A549 (cell line): ENCODE data around the gene RWDD1. TPM values are rescaled to one million over a fixed set of nuclear protein-coding genes. Genes with fewer than 3 reads are reported as not detected.

Experiments used
- ATAC-seq, 2 experiments: fragments of 200-7000 bp in 1 of 2; fragments of >200 bp in 1 of 2; cut with Nextera tagmentation in 1 of 2; cut with Tn5 transposase in 1 of 2; 3 replicates each; pipeline versions ENCODE4 v1.8.0 to v1.9.1; 2018 to 2020; ENCODE audit warnings: mild to moderate bottlenecking in 1 of 2, moderate library complexity in 1 of 2
- CTCF ChIA-PET: fragments of 300-600 bp; sonication (Branson Sonifier 250); formaldehyde crosslinking; extraction: SDS; loops from one replicate; lab custom pipeline; 2021; ENCODE audit warnings: antibody characterized with exemption, inconsistent platforms; lab: Yijun Ruan, JAX
- POLR2A ChIA-PET: fragments of 350-600 bp; formaldehyde crosslinking; extraction: SDS; loops from one replicate; lab custom pipeline; 2021; ENCODE audit warnings: antibody characterized with exemption, inconsistent platforms; lab: Yijun Ruan, JAX
- DNase-seq, 2 experiments: peaks; one replicate each; pipeline versions ENCODE4 v3.0.0 to v3.0.0-alpha.2; 2011 to 2016; ENCODE audit warnings: low read depth in 1 of 2, low spot score in 1 of 2
- FAIRE-seq: peaks from 2 replicates; lab custom pipeline; 2011; peaks lifted over from hg19 to GRCh38; lab: Jason Lieb, UNC
- H3K27ac ChIP-seq, 2 experiments: fragments of >200 bp; sonication (Bioruptor Twin); formaldehyde crosslinking; 3 replicates each; pipeline ENCODE4 v1.5.1; 2016 to 2017
- H3K4me1 ChIP-seq: fragments of >200 bp; sonication (Bioruptor Twin); formaldehyde crosslinking; 3 replicates; pipeline ENCODE4 v1.6.1; 2016
- H3K4me2 ChIP-seq: fragments of >200 bp; sonication (Bioruptor Twin); formaldehyde crosslinking; 3 replicates; pipeline ENCODE4 v1.6.1; 2016
- H3K4me3 ChIP-seq: fragments of >200 bp; sonication (Bioruptor Twin); formaldehyde crosslinking; 3 replicates; pipeline ENCODE4 v1.5.1; 2016
- H3K9me3 ChIP-seq: fragments of >200 bp; sonication (Bioruptor Twin); formaldehyde crosslinking; 3 replicates; pipeline ENCODE4 v1.6.1; 2016
- BHLHE40 ChIP-seq: IDR thresholded peaks from 2 replicates; pipeline ENCODE4 v1.6.1; 2012; ENCODE audit warnings: low read depth, low read length, inconsistent platforms
- CBX2 ChIP-seq: fragments of 200-600 bp; sonication (generic); IDR thresholded peaks from 2 replicates; pipeline ENCODE4 v1.6.1; 2016; ENCODE audit warnings: low read depth, mild to moderate bottlenecking, borderline replicate concordance
- CBX8 ChIP-seq: fragments of 200-600 bp; sonication (generic); IDR thresholded peaks from 2 replicates; pipeline ENCODE4 v1.6.1; 2016
- CHD2 ChIP-seq: fragments of 150-350 bp; IDR thresholded peaks from 2 replicates; pipeline ENCODE4 v1.6.1; 2014; ENCODE audit warnings: low read length; ENCODE audit not compliant: partially characterized antibody
- EHMT2 ChIP-seq: fragments of 200-600 bp; sonication (generic); IDR thresholded peaks from 2 replicates; pipeline ENCODE4 v1.6.1; 2016; ENCODE audit warnings: antibody characterized with exemption, low read depth, mild to moderate bottlenecking, moderate library complexity
- ESRRA ChIP-seq: fragments of 150-350 bp; IDR thresholded peaks from 2 replicates; pipeline ENCODE4 v1.6.1; 2014; ENCODE audit warnings: mild to moderate bottlenecking, low read length, borderline replicate concordance
- HES2 ChIP-seq: fragments of >200 bp; sonication (Bioruptor Twin); formaldehyde crosslinking; IDR thresholded peaks from 2 replicates; pipeline ENCODE4 v1.6.1; 2016
- HMGXB4 ChIP-seq: fragments of 250-450 bp; sonication (Bioruptor Pico); IDR thresholded peaks from 2 replicates; pipeline ENCODE4 v1.5.0; 2021; ENCODE audit warnings: mild to moderate bottlenecking, moderate library complexity, borderline replicate concordance
- JUN ChIP-seq, 2 experiments: fragments of >200 bp; sonication (Bioruptor Twin); formaldehyde crosslinking; IDR thresholded peaks; 2 replicates in 1 of 2; 3 replicates in 1 of 2; pipeline ENCODE4 v1.6.1; 2016 to 2017
- MAFK ChIP-seq: fragments of 450-650 bp; IDR thresholded peaks from 2 replicates; pipeline ENCODE4 v1.6.1; 2014; ENCODE audit not compliant: partially characterized antibody
- MAZ ChIP-seq: fragments of 150-350 bp; IDR thresholded peaks from 2 replicates; pipeline ENCODE4 v1.6.1; 2014; ENCODE audit warnings: antibody characterized with exemption, low read depth, low read length, borderline replicate concordance
- NPAS2 ChIP-seq: fragments of 250-450 bp; sonication (Bioruptor Pico); IDR thresholded peaks from 2 replicates; pipeline ENCODE4 v1.8.0; 2022; ENCODE audit warnings: mild to moderate bottlenecking, moderate library complexity, borderline replicate concordance
- PBX3 ChIP-seq: IDR thresholded peaks from 2 replicates; pipeline ENCODE4 v1.6.1; 2012
- PHF8 ChIP-seq: fragments of 200-600 bp; sonication (generic); IDR thresholded peaks from 2 replicates; pipeline ENCODE4 v1.6.1; 2016; ENCODE audit warnings: low read depth, mild to moderate bottlenecking, antibody characterized with exemption, moderate library complexity, borderline replicate concordance
- POLR2A ChIP-seq: IDR thresholded peaks from 2 replicates; pipeline ENCODE4 v1.6.1; 2012; ENCODE audit warnings: mild to moderate bottlenecking, low read length
- POLR2AphosphoS2 ChIP-seq: conservative IDR thresholded peaks from 2 replicates; pipeline ENCODE4 v1.6.1; 2012; ENCODE audit warnings: low read length, improper control_type of control experiment, inconsistent platforms
- RAD21 ChIP-seq, 2 experiments: fragments of >200 bp in 1 of 2; sonication (Bioruptor Twin) in 1 of 2; formaldehyde crosslinking in 1 of 2; IDR thresholded peaks in 1 of 2; conservative IDR thresholded peaks in 1 of 2; 2 replicates in 1 of 2; 3 replicates in 1 of 2; pipeline ENCODE4 v1.6.1; 2012 to 2018; ENCODE audit warnings: inconsistent platforms in 1 of 2
- RFX5 ChIP-seq: fragments of 450-650 bp; IDR thresholded peaks from 2 replicates; pipeline ENCODE4 v1.7.1; 2014; ENCODE audit warnings: antibody characterized with exemption, mild to moderate bottlenecking, moderate library complexity
- SREBF2 ChIP-seq: fragments of 450-650 bp; IDR thresholded peaks from 2 replicates; pipeline ENCODE4 v1.6.1; 2014; ENCODE audit warnings: mild to moderate bottlenecking, moderate library complexity
- TFCP2L1 ChIP-seq: fragments of 250-450 bp; sonication (Bioruptor Pico); IDR thresholded peaks from 2 replicates; pipeline ENCODE4 v1.5.0; 2021; ENCODE audit warnings: mild to moderate bottlenecking
- TP53 ChIP-seq: fragments of 250-450 bp; sonication (Bioruptor Pico); IDR thresholded peaks from 2 replicates; pipeline ENCODE4 v1.5.0; 2021; ENCODE audit warnings: mild to moderate bottlenecking, moderate library complexity
- WGBS: methylation state at CpG from one replicate; pipeline ENCODE4 v1.1.6; 2017; ENCODE audit errors: missing lambda C conversion rate; 5-methylcytosine and 5-hydroxymethylcytosine counted together
- polyA plus RNA-seq, 4 experiments: library from polyadenylated mRNA; depleted of rRNA in 3 of 4; stranded (reverse); fragments of >200 nt; fragmentation: RNase III in 1 of 4; extraction: RNeasy Plus Mini Kit Qiagen cat#74134 plus additional on column Dnase treatment in 1 of 4; gene quantifications; 2 replicates in 3 of 4; 3 replicates in 1 of 4; pipeline ENCODE4 v1.2.3, GENCODE V29; 2011 to 2017
- TF ChIP-seq, protein P1 (sequence below): fragments of 450-650 bp; IDR thresholded peaks from 2 replicates; pipeline ENCODE4 v1.6.1; 2014; ENCODE audit warnings: antibody characterized with exemption
- TF ChIP-seq, protein P2 (sequence below): IDR thresholded peaks from 2 replicates; pipeline ENCODE4 v1.6.1; 2012
- TF ChIP-seq, protein P3 (sequence below): fragments of >200 bp; sonication (Bioruptor Twin); formaldehyde crosslinking; IDR thresholded peaks from 3 replicates; pipeline ENCODE4 v1.6.1; 2016

Gene RWDD1
- polyA plus RNA-seq, 2 of the 4 experiments (the other 2 are of a cell fraction) = 32.5 to 47.7 TPM

DNA sequence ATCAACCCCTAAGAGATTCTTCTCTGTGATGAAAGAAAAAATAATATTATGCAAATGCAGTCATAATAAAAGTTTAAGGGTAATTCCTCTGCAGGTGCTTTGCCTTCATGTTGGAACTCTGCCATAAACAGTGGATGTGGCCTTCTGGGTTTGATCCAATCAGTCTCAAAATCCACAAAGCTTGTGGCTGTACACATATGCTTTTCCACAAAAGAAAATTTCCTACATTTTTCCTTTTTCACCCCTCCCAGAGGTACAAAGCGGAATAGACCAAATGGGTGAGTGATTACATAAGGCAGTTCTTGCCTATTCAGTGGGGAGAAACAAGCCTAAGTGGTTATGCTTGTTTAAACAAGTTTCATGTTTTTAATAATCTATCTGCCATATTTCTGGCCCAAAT, 43.2 kb upstream of the RWDD1 start (continued):
- TF ChIP-seq HMGXB4 (CRISPR knock-in tag) (no peak), MAFK (no peak), HES2 (no peak), BHLHE40 (no peak), SREBF2 (no peak), TFCP2L1 (CRISPR knock-in tag) (no peak)
- TF ChIP-seq, protein P1, sequence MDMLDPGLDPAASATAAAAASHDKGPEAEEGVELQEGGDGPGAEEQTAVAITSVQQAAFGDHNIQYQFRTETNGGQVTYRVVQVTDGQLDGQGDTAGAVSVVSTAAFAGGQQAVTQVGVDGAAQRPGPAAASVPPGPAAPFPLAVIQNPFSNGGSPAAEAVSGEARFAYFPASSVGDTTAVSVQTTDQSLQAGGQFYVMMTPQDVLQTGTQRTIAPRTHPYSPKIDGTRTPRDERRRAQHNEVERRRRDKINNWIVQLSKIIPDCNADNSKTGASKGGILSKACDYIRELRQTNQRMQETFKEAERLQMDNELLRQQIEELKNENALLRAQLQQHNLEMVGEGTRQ = no peak

- Histone ChIP-seq H3K9me3 (no peaks in the 10 kb centered on the region), H3K4me2 (peak overlapping the region; percentile 38; the same call in 2 of the 3 replicates), H3K4me1 (peaks cover 12% of the 10 kb centered on the region), H3K4me3 (no peak overlapping the region), H3K27ac (no peak overlapping the region)
- ATAC-seq (peak in 1 of 2 experiments; percentile 66; a peak in 3 of 6 replicates), DNase-seq (no peak), FAIRE-seq (no peak)
- ChIA-PET POLR2A (no interaction called here), CTCF (interaction anchor here (1.0 kb wide), 1 partner anchor 260 kb away, joined by 5 read pairs; no protein-coding TSS in a partner anchor)
- TF ChIP-seq TFCP2L1 (CRISPR knock-in tag) = no peak
- no peak for TF ChIP-seq CHD2
- TF ChIP-seq MAFK = no peak
- no peak for TF ChIP-seq JUN (IDR thresholded peaks at IDR 0.05)
- TF ChIP-seq, protein P2, sequence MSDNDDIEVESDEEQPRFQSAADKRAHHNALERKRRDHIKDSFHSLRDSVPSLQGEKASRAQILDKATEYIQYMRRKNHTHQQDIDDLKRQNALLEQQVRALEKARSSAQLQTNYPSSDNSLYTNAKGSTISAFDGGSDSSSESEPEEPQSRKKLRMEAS = no peak
- no peak for TF ChIP-seq ESRRA
- TF ChIP-seq PBX3 = no peak
- no peak for TF ChIP-seq NPAS2 (CRISPR knock-in tag)
- TF ChIP-seq POLR2AphosphoS2 = no peak
- TF ChIP-seq, protein P3, sequence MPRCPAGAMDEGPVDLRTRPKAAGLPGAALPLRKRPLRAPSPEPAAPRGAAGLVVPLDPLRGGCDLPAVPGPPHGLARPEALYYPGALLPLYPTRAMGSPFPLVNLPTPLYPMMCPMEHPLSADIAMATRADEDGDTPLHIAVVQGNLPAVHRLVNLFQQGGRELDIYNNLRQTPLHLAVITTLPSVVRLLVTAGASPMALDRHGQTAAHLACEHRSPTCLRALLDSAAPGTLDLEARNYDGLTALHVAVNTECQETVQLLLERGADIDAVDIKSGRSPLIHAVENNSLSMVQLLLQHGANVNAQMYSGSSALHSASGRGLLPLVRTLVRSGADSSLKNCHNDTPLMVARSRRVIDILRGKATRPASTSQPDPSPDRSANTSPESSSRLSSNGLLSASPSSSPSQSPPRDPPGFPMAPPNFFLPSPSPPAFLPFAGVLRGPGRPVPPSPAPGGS = no peak
- TF ChIP-seq PHF8 = no peak
- no peak for TF ChIP-seq RFX5
- no peak for TF ChIP-seq RAD21 (conservative IDR thresholded peaks at IDR 0.05 in 1 of 2, IDR thresholded peaks at IDR 0.05 in 1 of 2)
- TF ChIP-seq CBX8 = no peak
- TF ChIP-seq CBX2 = no peak
- TF ChIP-seq POLR2A = no peak
- TF ChIP-seq TP53 (CRISPR knock-in tag) = no peak
- TF ChIP-seq MAZ = no peak
- TF ChIP-seq EHMT2 = no peak
- no peak for TF ChIP-seq SREBF2
- WGBS = 22% methylated on average over 3 of the region's 3 CpGs
Observed at GRCh38 chr6:116528780-116529179, 42.5 kb upstream of the RWDD1 start.
